ENCODE measurements around the gene MAPK8.

DNA sequence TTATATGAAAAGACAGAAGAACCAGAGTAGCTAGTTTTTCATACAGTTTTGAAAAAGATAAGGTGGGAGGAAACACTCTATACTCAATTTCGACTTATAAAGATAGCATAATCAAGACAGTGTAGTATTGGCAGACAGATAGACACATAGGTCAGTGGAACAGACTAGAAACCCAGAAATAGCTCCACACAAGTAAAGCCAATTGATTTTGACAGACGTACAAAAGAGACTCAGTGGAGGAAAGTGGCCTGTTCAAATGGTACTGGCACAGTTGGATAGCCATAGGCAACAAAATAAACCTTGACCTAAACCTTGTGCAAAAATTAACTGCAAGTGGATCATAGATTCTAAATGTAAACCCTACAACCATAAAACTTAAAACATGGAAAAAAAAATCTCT, 46.8 kb downstream of the MAPK8 start:
- TF ChIP-seq, protein P1, sequence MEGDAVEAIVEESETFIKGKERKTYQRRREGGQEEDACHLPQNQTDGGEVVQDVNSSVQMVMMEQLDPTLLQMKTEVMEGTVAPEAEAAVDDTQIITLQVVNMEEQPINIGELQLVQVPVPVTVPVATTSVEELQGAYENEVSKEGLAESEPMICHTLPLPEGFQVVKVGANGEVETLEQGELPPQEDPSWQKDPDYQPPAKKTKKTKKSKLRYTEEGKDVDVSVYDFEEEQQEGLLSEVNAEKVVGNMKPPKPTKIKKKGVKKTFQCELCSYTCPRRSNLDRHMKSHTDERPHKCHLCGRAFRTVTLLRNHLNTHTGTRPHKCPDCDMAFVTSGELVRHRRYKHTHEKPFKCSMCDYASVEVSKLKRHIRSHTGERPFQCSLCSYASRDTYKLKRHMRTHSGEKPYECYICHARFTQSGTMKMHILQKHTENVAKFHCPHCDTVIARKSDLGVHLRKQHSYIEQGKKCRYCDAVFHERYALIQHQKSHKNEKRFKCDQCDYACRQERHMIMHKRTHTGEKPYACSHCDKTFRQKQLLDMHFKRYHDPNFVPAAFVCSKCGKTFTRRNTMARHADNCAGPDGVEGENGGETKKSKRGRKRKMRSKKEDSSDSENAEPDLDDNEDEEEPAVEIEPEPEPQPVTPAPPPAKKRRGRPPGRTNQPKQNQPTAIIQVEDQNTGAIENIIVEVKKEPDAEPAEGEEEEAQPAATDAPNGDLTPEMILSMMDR (IDR thresholded peaks at IDR 0.05; ENCODE audit: insufficient read depth, low read depth, low read length), result no peak
- no peak for TF ChIP-seq EZH2 (IDR thresholded peaks at IDR 0.05; ENCODE audit: insufficient read depth, low read length)
